K562 (cell line): ENCODE results near the gene MRRF. TPM values are rescaled to one million over a fixed set of nuclear protein-coding genes. Genes with fewer than 3 reads are reported as not detected.

Source experiments
- ARID2 ChIP-seq: fragments of 450-650 bp; IDR thresholded peaks from 2 replicates; pipeline ENCODE4 v1.6.1; 2017; ENCODE audit warnings: antibody characterized with exemption, mild to moderate bottlenecking
- CC2D1A ChIP-seq: fragments of 450-650 bp; IDR thresholded peaks from 2 replicates; pipeline ENCODE4 v1.6.1; 2017; ENCODE audit warnings: mild to moderate bottlenecking
- EP400 ChIP-seq: fragments of 450-650 bp; IDR thresholded peaks from 2 replicates; pipeline ENCODE4 v1.6.1; 2017; ENCODE audit warnings: antibody characterized with exemption, mild to moderate bottlenecking, moderate library complexity
- GATAD2A ChIP-seq: fragments of 450-650 bp; IDR thresholded peaks from 2 replicates; pipeline ENCODE4 v1.6.1; 2017
- IFI16 ChIP-seq: fragments of 250-450 bp; sonication (Bioruptor Pico); IDR thresholded peaks from 2 replicates; pipeline ENCODE4 v2.1.2; 2022; ENCODE audit warnings: mild to moderate bottlenecking, inconsistent platforms
- MAZ ChIP-seq, 2 experiments: fragments of 450-650 bp in 1 of 2; sonication (generic) in 1 of 2; formaldehyde crosslinking; IDR thresholded peaks in 1 of 2; conservative IDR thresholded peaks in 1 of 2; 2 replicates each; pipeline versions ENCODE4 v1.4.0 to v1.5.0; 2020; ENCODE audit warnings: mild to moderate bottlenecking in 1 of 2, missing genetic modification reagents in 1 of 2
- POLR2A ChIP-seq: fragments of 450-650 bp; conservative IDR thresholded peaks from 2 replicates; pipeline ENCODE4 v1.6.1; 2016
- POLR2G ChIP-seq: fragments of 200-400 bp; formaldehyde crosslinking; IDR thresholded peaks from 2 replicates; pipeline ENCODE4 v1.6.1; 2017; ENCODE audit warnings: low read depth, mild to moderate bottlenecking, antibody characterized with exemption, low read length, moderate library complexity
- SPI1 ChIP-seq: IDR thresholded peaks from 2 replicates; pipeline ENCODE4 v1.6.1; 2011; ENCODE audit warnings: low read depth, low read length, control low read depth, borderline replicate concordance
- XRCC3 ChIP-seq: fragments of 450-650 bp; IDR thresholded peaks from 2 replicates; pipeline ENCODE4 v1.6.1; 2017; ENCODE audit warnings: mild to moderate bottlenecking, moderate library complexity
- ZBTB7A ChIP-seq: IDR thresholded peaks from 2 replicates; pipeline ENCODE4 v1.6.1; 2011; ENCODE audit warnings: low read depth, mild to moderate bottlenecking, low read length, moderate library complexity, borderline replicate concordance; ENCODE audit not compliant: control insufficient read depth
- ZNF583 ChIP-seq: fragments of 250-450 bp; sonication (Bioruptor Pico); IDR thresholded peaks from 2 replicates; pipeline ENCODE4 v1.4.0; 2020
- polyA plus RNA-seq, 8 experiments: library from polyadenylated mRNA; depleted of rRNA in 4 of 8; stranded (reverse) in 5 of 8; unstranded in 3 of 8; fragments of >200 nt; fragmentation: Nextera tagmentation in 2 of 8; fragmentation: Illumina TruSeq in 1 of 8; extraction: Ambion mirVana in 2 of 8; extraction: Trizol in 1 of 8; gene quantifications; 2 replicates each; pipeline versions ENCODE4 v1.2.1 to v1.2.3, GENCODE V29; 2011 to 2014; ENCODE audit warnings: inconsistent platforms in 1 of 8, missing spikeins in 1 of 8
- total RNA-seq, 7 experiments: library from RNA; depleted of rRNA in 6 of 7; stranded (reverse); fragments of >200 nt in 6 of 7; fragmentation: Illumina TruSeq in 2 of 7; extraction: Trizol in 2 of 7; gene quantifications; 2 replicates each; pipeline versions ENCODE4 v1.2.1 to v1.2.3, GENCODE V29; 2011 to 2021; ENCODE audit warnings: low replicate concordance in 1 of 7
- TF ChIP-seq, protein P1 (sequence below): fragments of 200-800 bp; sonication (Bioruptor generic); IDR thresholded peaks from 2 replicates; pipeline ENCODE4 v1.6.1; 2017; ENCODE audit warnings: missing genetic modification characterization, missing compliant biosample characterization
- TF ChIP-seq, protein P2 (sequence below): sonication (generic); formaldehyde crosslinking; IDR thresholded peaks from 2 replicates; pipeline ENCODE4 v1.8.0; 2022; ENCODE audit warnings: missing genetic modification reagents, mild to moderate bottlenecking, moderate library complexity, borderline replicate concordance
- TF ChIP-seq, protein P3 (sequence below): fragments of 450-650 bp; formaldehyde crosslinking; IDR thresholded peaks from 2 replicates; pipeline ENCODE4 v1.4.0; 2020; ENCODE audit warnings: mild to moderate bottlenecking, mixed read lengths

MRRF gene
- total and polyA plus RNA-seq, 9 of the 15 experiments (the other 6 are each of a cell fraction or from before 2014, with no cell fraction given), result 55.0 to 105 (median 81.2) TPM

DNA sequence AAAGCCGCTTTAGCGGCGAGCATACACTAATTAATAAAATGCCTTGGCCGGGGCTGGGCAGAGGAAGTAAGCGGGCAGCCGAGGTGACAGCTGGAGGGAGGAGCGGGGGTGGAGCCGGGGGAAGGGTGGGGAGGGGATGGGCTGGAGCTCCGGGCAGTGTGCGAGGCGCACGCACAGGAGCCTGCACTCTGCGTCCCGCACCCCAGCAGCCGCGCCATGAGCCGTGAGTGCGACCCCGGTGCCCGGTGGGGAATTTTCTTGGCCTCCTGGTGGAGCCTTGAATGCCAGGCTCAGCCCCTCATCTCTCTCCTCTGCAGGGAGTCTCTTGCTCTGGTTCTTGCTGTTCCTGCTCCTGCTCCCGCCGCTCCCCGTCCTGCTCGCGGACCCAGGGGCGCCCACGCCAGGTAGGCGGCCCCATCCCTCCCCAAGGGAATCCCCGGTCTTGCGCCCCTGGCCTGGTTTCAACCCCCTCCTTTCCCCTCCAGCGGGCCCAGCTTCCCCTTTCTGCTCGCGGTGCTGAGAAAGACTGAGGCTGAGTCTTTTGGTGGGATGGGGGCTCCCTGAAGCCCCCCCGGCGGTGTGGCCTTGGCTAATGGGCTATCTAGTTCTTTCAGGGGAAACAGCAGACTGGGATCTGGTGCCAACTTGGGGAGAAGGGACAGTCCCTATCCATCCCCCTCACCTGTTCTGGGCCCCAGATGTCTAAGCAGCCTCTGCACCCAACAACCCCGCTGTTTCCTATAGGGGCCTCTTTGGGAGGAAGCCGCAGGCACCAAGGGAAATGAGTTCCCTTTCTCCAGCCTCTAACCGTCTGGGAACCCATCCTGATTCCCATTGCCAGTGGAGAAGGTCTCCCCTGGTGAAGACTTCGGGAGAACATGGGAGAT is 106.4 kb downstream of the MRRF start, which contains the start of gene PTGS1 (continued):
- TF ChIP-seq, protein P1, sequence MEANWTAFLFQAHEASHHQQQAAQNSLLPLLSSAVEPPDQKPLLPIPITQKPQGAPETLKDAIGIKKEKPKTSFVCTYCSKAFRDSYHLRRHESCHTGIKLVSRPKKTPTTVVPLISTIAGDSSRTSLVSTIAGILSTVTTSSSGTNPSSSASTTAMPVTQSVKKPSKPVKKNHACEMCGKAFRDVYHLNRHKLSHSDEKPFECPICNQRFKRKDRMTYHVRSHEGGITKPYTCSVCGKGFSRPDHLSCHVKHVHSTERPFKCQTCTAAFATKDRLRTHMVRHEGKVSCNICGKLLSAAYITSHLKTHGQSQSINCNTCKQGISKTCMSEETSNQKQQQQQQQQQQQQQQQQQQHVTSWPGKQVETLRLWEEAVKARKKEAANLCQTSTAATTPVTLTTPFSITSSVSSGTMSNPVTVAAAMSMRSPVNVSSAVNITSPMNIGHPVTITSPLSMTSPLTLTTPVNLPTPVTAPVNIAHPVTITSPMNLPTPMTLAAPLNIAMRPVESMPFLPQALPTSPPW (CRISPR knock-in tag), result peak; percentile 70
- peak; percentile 41; the same call in 1 of the 2 replicates for TF ChIP-seq SPI1
- TF ChIP-seq IFI16 (CRISPR knock-in tag), result no peak
- peak; percentile 30; the same call in 1 of the 2 replicates for TF ChIP-seq ARID2
- TF ChIP-seq XRCC3, result no peak
- peak; percentile 58 for TF ChIP-seq POLR2G
- TF ChIP-seq, protein P2, sequence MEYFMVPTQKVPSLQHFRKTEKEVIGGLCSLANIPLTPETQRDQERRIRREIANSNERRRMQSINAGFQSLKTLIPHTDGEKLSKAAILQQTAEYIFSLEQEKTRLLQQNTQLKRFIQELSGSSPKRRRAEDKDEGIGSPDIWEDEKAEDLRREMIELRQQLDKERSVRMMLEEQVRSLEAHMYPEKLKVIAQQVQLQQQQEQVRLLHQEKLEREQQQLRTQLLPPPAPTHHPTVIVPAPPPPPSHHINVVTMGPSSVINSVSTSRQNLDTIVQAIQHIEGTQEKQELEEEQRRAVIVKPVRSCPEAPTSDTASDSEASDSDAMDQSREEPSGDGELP (CRISPR knock-in tag), result peak; percentile 44; the same call in 1 of the 2 replicates
- TF ChIP-seq GATAD2A, result no peak
- TF ChIP-seq POLR2A, result 0 out of 2 replicates have a peak, but pooled peaks have one; percentile 31
- TF ChIP-seq, protein P3, sequence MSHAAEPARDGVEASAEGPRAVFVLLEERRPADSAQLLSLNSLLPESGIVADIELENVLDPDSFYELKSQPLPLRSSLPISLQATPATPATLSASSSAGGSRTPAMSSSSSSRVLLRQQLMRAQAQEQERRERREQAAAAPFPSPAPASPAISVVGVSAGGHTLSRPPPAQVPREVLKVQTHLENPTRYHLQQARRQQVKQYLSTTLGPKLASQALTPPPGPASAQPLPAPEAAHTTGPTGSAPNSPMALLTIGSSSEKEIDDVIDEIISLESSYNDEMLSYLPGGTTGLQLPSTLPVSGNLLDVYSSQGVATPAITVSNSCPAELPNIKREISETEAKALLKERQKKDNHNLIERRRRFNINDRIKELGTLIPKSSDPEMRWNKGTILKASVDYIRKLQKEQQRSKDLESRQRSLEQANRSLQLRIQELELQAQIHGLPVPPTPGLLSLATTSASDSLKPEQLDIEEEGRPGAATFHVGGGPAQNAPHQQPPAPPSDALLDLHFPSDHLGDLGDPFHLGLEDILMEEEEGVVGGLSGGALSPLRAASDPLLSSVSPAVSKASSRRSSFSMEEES (CRISPR knock-in tag), result no peak
- no peak for TF ChIP-seq CC2D1A
- TF ChIP-seq ZBTB7A, result peak; percentile 66; the same call in 1 of the 2 replicates
- TF ChIP-seq MAZ (CRISPR knock-in tag; conservative IDR thresholded peaks at IDR 0.05 in 1 of 2, IDR thresholded peaks at IDR 0.05 in 1 of 2), result 0 out of 4 replicates have a peak, but pooled peaks of 1 of the 2 experiments have one; percentile 33
- TF ChIP-seq ZNF583 (CRISPR knock-in tag), result no peak
- TF ChIP-seq EP400, result no peak
- TF ChIP-seq, all 486 proteins: peak for 15
